Measurements from ENCODE around the gene USP34.
"Not testable (repeated sequence)": the region's sequence is repeated elsewhere in the genome, so short reads cannot be mapped to it uniquely, and the experiment has no call there.

Gene USP34

DNA sequence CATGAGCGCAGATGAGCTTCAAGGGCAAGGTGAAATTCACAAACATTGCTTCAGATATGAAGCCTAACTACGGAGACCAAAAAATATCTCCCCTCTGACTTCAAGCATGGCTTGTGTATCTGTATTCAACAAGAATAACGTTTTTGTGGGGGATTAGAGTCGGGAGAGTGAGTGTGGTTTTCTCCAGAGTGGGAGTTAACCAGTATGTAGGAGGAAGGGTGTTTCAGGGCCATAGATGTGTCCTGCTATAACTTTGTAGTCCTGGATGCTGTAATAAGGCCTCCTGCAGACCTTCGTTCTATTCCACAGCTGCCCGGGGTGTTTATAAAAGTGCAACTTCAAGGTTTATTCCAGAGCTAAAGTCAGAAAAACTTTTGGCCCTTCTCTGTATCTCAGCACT lies 321.8 kb downstream of the USP34 start:
- DNase-seq (ENCODE audit: low spot score), result no peak

DNA sequence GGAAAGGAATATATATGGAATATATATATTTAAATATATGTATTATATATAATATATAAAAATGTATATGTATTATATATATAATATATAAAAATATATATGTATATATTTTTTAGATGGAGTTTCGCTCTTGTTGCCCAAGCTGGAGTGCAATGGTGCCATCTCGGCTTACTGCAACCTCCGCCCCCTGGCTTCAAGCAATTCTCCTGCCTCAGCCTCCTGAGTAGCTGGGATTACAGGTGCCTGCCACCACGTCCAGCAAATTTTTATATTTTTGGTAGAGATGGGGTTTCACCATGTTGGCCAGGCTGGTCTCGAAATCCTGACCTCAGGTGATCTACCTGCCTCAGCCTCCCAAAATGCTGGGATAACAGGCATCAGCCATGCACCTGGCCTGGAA lies 322.8 kb downstream of the USP34 start:
- not testable (repeated sequence) for DNase-seq (ENCODE audit: low spot score)

DNA sequence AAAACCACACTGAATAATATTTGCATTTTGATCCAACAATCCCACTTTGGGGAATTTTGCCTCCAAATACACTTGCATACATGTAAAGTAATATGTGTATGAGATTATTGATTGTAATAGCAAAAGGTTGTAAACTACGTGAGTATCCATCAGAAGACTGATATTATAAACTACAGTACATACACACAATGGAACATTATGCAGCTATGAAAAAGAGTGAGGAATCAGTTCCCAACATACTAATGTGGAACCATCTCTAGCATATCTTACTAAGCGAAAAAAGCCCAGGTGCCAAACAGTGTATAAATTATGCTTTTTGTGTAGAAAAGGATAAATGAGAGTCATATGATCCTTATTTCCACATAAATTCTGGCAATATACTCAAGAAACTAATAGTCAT lies 324.9 kb downstream of the USP34 start:
- no peak for DNase-seq (ENCODE audit: low spot score)

DNA sequence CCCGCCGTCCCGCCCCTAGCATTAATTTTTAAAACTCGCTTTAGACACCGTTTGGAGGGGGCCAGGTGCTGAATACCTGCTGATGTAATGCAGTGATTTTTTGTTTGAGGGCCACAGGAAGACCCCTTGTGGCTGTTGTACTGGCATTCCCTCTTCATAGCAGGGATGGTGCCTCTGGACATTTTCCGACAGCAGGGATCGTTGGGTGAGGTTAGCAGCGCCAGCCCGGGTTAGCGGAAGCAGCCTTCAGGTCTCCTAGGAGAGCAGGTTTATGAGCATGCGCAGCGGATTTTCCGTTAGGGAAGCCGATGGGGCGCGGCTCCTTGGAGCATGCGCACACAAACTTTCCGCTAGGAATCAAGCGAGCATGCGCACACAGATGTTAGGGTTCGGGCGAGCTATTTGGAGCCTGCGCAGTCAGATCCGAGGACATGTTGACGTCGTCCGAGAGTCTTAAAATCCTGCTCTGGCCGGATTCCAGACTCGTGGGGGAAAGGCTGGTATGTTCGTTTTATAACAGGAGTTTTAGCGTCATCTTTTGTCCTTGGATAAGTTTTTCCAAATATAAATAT lies 326.1 kb downstream of the USP34 start:
- no peak for DNase-seq (ENCODE audit: low spot score)

DNA sequence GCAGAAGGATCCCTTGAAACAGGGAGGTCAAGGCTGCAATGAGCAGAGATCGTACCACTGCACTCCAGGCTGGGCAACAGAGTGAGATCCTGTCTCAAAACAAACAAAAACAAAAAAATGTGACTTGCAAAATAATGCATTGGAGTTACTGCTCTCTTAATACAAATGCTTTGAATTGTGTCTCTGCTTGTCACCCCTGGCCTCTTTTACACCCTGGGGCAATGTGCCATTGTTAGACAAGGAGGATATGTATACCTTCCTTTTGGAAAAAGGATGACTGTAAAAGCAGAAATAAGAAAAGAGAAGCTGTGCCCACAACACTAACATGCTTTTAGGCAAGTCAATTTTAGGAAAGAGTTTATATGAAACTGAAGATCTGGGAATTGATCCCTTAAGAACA lies 329.7 kb downstream of the USP34 start:
- DNase-seq (ENCODE audit: low spot score), result no peak

DNA sequence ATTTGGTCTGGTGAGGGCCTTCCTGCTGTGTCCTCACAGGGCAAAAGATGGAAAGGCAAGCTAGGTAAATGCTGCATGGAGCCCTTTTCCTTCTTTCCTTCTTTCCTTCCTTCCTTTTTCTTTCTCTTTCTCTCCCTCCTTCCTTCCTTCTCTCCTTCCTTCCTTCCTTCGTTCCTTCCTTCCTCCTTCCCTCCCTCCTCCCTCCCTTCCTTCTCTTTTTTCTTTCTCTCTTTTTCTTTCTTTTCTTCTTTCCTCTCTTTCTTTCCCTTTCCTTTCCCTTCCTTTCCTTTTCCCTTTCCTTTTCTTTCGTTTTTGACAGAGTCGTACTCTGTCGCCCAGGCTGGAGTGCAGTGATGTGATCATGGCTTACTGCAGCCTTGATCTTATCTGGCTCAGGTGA lies 332.0 kb downstream of the USP34 start:
- no peak for DNase-seq (ENCODE audit: low spot score)

Data from SW480 (cell line).